ENCODE data around the gene RIN1. TPM values are rescaled to one million over a fixed set of nuclear protein-coding genes. Genes with fewer than 3 reads are reported as not detected.

Gene RIN1
- total and polyA plus RNA-seq, 9 of the 15 experiments (the other 6 are each of a cell fraction or from before 2014, with no cell fraction given) = 0.01 to 1.2 (median 0.45) TPM; not detected in 1

DNA sequence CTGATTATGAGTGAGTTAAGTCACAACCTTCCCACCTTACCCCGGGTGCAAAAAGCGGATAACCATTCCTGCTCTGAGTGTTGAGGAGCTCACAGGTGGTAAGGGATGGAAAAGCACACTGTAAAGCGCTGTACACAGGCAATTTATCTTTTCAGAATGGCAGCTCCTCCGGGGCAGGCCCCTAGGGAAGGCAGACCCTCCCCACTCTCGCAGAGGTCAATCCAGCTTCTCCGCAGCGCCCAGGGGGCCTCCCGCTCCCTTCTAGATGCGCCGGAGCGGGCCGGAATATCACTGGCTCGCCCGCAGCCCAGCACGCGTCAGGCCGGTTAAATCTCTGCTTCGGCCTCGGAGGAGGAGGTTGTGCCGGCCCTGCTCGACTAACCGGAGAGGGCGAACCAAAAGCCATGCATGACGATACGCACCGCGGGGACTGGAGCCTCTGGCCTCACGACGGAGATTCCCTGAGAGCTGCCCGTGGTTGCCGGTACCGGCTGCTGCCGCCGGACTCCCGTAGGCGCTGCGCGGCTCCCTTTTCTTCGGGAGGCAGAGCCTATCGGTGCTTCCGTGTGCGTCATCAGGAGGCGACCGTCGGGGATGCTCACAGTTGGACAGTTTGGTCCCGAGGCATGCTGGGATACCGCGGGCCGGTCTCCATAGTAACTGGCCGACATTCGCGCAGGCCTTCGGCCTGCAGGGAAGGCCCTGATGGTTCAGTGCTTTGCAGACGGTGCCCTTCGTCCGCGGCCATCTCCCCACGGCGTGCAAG, 8.5 kb upstream of the RIN1 start, which contains the start of gene BRMS1 (continued):
- peak; percentile 61 for TF ChIP-seq L3MBTL2 (IDR thresholded peaks at IDR 0.05)
- peak; percentile 56; the same call in 1 of the 2 replicates for TF ChIP-seq POLR2AphosphoS5 (IDR thresholded peaks at IDR 0.05; ENCODE audit: control insufficient read depth, insufficient read depth, low read depth, low read length)
- no peak for TF ChIP-seq U2AF2 (optimal IDR thresholded peaks at IDR 0.05; ENCODE audit: low read depth, low read length)
- peak; percentile 15; the same call in 1 of the 2 replicates for TF ChIP-seq FOXJ2 (tag; IDR thresholded peaks at IDR 0.05)
- no peak for TF ChIP-seq ZSCAN29 (IDR thresholded peaks at IDR 0.05)
- no peak for TF ChIP-seq ZNF644 (tag; IDR thresholded peaks at IDR 0.05; ENCODE audit: low read depth)
- no peak for TF ChIP-seq ARID1B (IDR thresholded peaks at IDR 0.05)
- TF ChIP-seq, protein P1, sequence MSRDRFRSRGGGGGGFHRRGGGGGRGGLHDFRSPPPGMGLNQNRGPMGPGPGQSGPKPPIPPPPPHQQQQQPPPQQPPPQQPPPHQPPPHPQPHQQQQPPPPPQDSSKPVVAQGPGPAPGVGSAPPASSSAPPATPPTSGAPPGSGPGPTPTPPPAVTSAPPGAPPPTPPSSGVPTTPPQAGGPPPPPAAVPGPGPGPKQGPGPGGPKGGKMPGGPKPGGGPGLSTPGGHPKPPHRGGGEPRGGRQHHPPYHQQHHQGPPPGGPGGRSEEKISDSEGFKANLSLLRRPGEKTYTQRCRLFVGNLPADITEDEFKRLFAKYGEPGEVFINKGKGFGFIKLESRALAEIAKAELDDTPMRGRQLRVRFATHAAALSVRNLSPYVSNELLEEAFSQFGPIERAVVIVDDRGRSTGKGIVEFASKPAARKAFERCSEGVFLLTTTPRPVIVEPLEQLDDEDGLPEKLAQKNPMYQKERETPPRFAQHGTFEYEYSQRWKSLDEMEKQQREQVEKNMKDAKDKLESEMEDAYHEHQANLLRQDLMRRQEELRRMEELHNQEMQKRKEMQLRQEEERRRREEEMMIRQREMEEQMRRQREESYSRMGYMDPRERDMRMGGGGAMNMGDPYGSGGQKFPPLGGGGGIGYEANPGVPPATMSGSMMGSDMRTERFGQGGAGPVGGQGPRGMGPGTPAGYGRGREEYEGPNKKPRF (IDR thresholded peaks at IDR 0.05; ENCODE audit: low read depth, low read length) = no peak
- TF ChIP-seq POLR2A (conservative IDR thresholded peaks at IDR 0.05) = peak; percentile 90
- peak; percentile 34; the same call in 1 of the 2 replicates for TF ChIP-seq ETV5 (CRISPR knock-in tag; IDR thresholded peaks at IDR 0.05; ENCODE audit: low read depth)
- TF ChIP-seq CSDE1 (IDR thresholded peaks at IDR 0.05) = peak in 1 of 2 experiments; percentile 77; a peak in 2 of 4 replicates
- no peak for TF ChIP-seq ZNF79 (CRISPR knock-in tag; IDR thresholded peaks at IDR 0.05; ENCODE audit: low read depth)
- peak in 1 of 2 experiments; percentile 56; a peak in 1 of 4 replicates for TF ChIP-seq TEAD1 (CRISPR knock-in tag; IDR thresholded peaks at IDR 0.05)
- TF ChIP-seq HEY1 (CRISPR knock-in tag; IDR thresholded peaks at IDR 0.05; ENCODE audit: borderline replicate concordance) = no peak
- peak; percentile 73 to 79; a peak in 3 of 4 replicates for TF ChIP-seq MAZ (CRISPR knock-in tag; conservative IDR thresholded peaks at IDR 0.05 in 1 of 2, IDR thresholded peaks at IDR 0.05 in 1 of 2)
- TF ChIP-seq CREBBP (IDR thresholded peaks at IDR 0.05; ENCODE audit: low read depth, low read length) = no peak
- no peak for TF ChIP-seq ZNF165 (CRISPR knock-in tag; IDR thresholded peaks at IDR 0.05; ENCODE audit: borderline replicate concordance)
- TF ChIP-seq NR1H2 (CRISPR knock-in tag; IDR thresholded peaks at IDR 0.05) = peak; percentile 92; the same call in 1 of the 2 replicates
- TF ChIP-seq SAFB (IDR thresholded peaks at IDR 0.05; ENCODE audit: borderline replicate concordance, low read depth, low read length) = no peak
- TF ChIP-seq, protein P2, sequence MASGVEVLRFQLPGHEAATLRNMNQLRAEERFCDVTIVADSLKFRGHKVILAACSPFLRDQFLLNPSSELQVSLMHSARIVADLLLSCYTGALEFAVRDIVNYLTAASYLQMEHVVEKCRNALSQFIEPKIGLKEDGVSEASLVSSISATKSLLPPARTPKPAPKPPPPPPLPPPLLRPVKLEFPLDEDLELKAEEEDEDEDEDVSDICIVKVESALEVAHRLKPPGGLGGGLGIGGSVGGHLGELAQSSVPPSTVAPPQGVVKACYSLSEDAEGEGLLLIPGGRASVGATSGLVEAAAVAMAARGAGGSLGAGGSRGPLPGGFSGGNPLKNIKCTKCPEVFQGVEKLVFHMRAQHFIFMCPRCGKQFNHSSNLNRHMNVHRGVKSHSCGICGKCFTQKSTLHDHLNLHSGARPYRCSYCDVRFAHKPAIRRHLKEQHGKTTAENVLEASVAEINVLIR (CRISPR knock-in tag; IDR thresholded peaks at IDR 0.05) = peak; percentile 97
- no peak for TF ChIP-seq ELF4 (CRISPR knock-in tag; IDR thresholded peaks at IDR 0.05)
- TF ChIP-seq, protein P3, sequence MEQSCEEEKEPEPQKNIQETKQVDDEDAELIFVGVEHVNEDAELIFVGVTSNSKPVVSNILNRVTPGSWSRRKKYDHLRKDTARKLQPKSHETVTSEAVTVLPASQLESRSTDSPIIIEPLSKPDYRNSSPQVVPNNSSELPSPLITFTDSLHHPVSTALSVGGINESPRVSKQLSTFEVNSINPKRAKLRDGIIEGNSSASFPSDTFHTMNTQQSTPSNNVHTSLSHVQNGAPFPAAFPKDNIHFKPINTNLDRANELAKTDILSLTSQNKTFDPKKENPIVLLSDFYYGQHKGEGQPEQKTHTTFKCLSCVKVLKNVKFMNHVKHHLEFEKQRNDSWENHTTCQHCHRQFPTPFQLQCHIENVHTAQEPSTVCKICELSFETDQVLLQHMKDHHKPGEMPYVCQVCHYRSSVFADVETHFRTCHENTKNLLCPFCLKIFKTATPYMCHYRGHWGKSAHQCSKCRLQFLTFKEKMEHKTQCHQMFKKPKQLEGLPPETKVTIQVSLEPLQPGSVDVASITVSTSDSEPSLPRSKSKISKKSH (CRISPR knock-in tag; IDR thresholded peaks at IDR 0.05) = no peak
- TF ChIP-seq, protein P4, sequence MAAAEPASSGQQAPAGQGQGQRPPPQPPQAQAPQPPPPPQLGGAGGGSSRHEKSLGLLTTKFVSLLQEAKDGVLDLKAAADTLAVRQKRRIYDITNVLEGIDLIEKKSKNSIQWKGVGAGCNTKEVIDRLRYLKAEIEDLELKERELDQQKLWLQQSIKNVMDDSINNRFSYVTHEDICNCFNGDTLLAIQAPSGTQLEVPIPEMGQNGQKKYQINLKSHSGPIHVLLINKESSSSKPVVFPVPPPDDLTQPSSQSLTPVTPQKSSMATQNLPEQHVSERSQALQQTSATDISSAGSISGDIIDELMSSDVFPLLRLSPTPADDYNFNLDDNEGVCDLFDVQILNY (CRISPR knock-in tag; IDR thresholded peaks at IDR 0.05) = 0 out of 2 replicates have a peak, but pooled peaks have one; percentile 67

All from K562 (cell line).